ENCODE data around the gene ARID5B. TPM values are rescaled to one million over a fixed set of nuclear protein-coding genes. Genes with fewer than 3 reads are reported as not detected.

Gene ARID5B
- total RNA-seq, 1 donor from 2014 or later: 65.1 TPM

Other genes with a start within 250 kb of the ARID5B start
- not detected in 2 replicates for gene CABCOCO1, start 238.8 kb upstream of the ARID5B start, total RNA-seq

Measured in activated T-helper 1 cell treated with anti-CD3 and anti-CD28 coated beads, Interleukin-12 subunit alpha, Interleukin-12 subunit beta, Interleukin-2, Interleukin-4 antibody, amounts not matched to agents 30 ng/mL and 10 ng/mL and 1 ng/mL, durations not matched to agents 14 hours and 24 hours and 36 hours (primary cell).